ENCODE results near the gene PSMG2.

GRCh38 chr18:12679183-12679786, 23.6 kb upstream of the PSMG2 start:
- no peak for TF ChIP-seq RFX5 (IDR thresholded peaks at IDR 0.05; ENCODE audit: low read length)
- no peak for TF ChIP-seq RCOR1 (IDR thresholded peaks at IDR 0.05; ENCODE audit: low read length)
- TF ChIP-seq, protein P1, sequence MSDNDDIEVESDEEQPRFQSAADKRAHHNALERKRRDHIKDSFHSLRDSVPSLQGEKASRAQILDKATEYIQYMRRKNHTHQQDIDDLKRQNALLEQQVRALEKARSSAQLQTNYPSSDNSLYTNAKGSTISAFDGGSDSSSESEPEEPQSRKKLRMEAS (IDR thresholded peaks at IDR 0.05; ENCODE audit: low read depth) = peak; percentile 93
